ENCODE measurements around the gene OTUB2. TPM values are rescaled to one million over a fixed set of nuclear protein-coding genes. Genes with fewer than 3 reads are reported as not detected.
A peak's percentile ranks its signal among the peaks of the same experiment; 100 is the strongest.

The OTUB2 gene
- total RNA-seq, 1 donor from 2014 or later = 0.52 TPM

- intact Hi-C loops (cut with micrococcal nuclease) = no loop called here
- DNase-seq = peak; percentile 55
- ATAC-seq = peak; percentile 58
These were observed 31.0 kb upstream of the OTUB2 start for GRCh38 chr14:93994919-93995682.

GRCh38 chr14:93996130-93996695 lies 29.9 kb upstream of the OTUB2 start:
- no peak for DNase-seq
- ATAC-seq = peak; percentile 3
- intact Hi-C loops (cut with micrococcal nuclease) = no loop called here

GRCh38 chr14:93997082-93997481 lies 29.1 kb upstream of the OTUB2 start, which contains the start of gene CCDC197:
CCDC197 (plus strand) TSS chr14:93997301; CDS start chr14:93998132, 831 bp downstream.
- DNase-seq = no peak

GRCh38 chr14:93997916-93998870 lies 27.9 kb upstream of the OTUB2 start:
- intact Hi-C loops (cut with micrococcal nuclease) = no loop called here
- ATAC-seq (no peak), DNase-seq (no peak)

More at GRCh38 chr14:93997082-93997481, 29.1 kb upstream of the OTUB2 start, which contains the start of gene CCDC197:
- ATAC-seq = peak; percentile 7
- intact Hi-C loops (cut with micrococcal nuclease) = no loop called here

- peak; percentile 15 for ATAC-seq
- DNase-seq = no peak
These were observed 27.2 kb upstream of the OTUB2 start for GRCh38 chr14:93998871-93999403.

GRCh38 chr14:93999573-93999972 lies 26.6 kb upstream of the OTUB2 start:
- ATAC-seq = no peak
- intact Hi-C loops (cut with micrococcal nuclease) = no loop called here
- no peak for DNase-seq

More at GRCh38 chr14:93998871-93999403, 27.2 kb upstream of the OTUB2 start:
- intact Hi-C loops (cut with micrococcal nuclease) = no loop called here

- intact Hi-C loops (cut with micrococcal nuclease) = loop anchor here (10.0 kb wide), 1 partner anchor 55 kb away; no protein-coding TSS in a partner anchor
- no peak for DNase-seq
- no peak for ATAC-seq
These were observed 25.9 kb upstream of the OTUB2 start for GRCh38 chr14:94000267-94000666.

GRCh38 chr14:94001016-94001415 lies 25.1 kb upstream of the OTUB2 start:
- DNase-seq = no peak
- intact Hi-C loops (cut with micrococcal nuclease) = loop anchor here (10.0 kb wide), 1 partner anchor 56 kb away; no protein-coding TSS in a partner anchor
- ATAC-seq = no peak

- peak; percentile 80 for ATAC-seq
- intact Hi-C loops (cut with micrococcal nuclease) = loop anchor here (10.0 kb wide), 1 partner anchor 57 kb away; no protein-coding TSS in a partner anchor
- DNase-seq = peak; percentile 61
These were observed 24.4 kb upstream of the OTUB2 start for GRCh38 chr14:94001501-94002396.

GRCh38 chr14:94003397-94003796 lies 22.7 kb upstream of the OTUB2 start:
- intact Hi-C loops (cut with micrococcal nuclease) = loop anchor here (10.0 kb wide), 1 partner anchor 59 kb away; no protein-coding TSS in a partner anchor
- DNase-seq (no peak), ATAC-seq (no peak)

- intact Hi-C loops (cut with micrococcal nuclease) = loop anchor here (10.0 kb wide), 1 partner anchor 59 kb away; no protein-coding TSS in a partner anchor
- ATAC-seq (no peak), DNase-seq (no peak)
These were observed 22.1 kb upstream of the OTUB2 start for GRCh38 chr14:94004015-94004414.

- intact Hi-C loops (cut with micrococcal nuclease) = loop anchor here (10.0 kb wide), 1 partner anchor 61 kb away; no protein-coding TSS in a partner anchor
- ATAC-seq = no peak
- DNase-seq = no peak
These were observed 20.6 kb upstream of the OTUB2 start for GRCh38 chr14:94005324-94006073.

- ATAC-seq (no peak), DNase-seq (no peak)
- intact Hi-C loops (cut with micrococcal nuclease) = loop anchor here (10.0 kb wide), 1 partner anchor 63 kb away; no protein-coding TSS in a partner anchor
These were observed 17.9 kb upstream of the OTUB2 start for GRCh38 chr14:94008234-94008633.

- no peak for DNase-seq
- intact Hi-C loops (cut with micrococcal nuclease) = loop anchor here (10.0 kb wide), 1 partner anchor 65 kb away; no protein-coding TSS in a partner anchor
- peak; percentile 43 for ATAC-seq
These were observed 16.4 kb upstream of the OTUB2 start for GRCh38 chr14:94009767-94010166.

- intact Hi-C loops (cut with micrococcal nuclease) = no loop called here
- no peak for ATAC-seq
- no peak for DNase-seq
These were observed 15.5 kb upstream of the OTUB2 start for GRCh38 chr14:94010625-94011024.

GRCh38 chr14:94011795-94012194 lies 14.3 kb upstream of the OTUB2 start:
- ATAC-seq = no peak
- no peak for DNase-seq
- intact Hi-C loops (cut with micrococcal nuclease) = no loop called here

- intact Hi-C loops (cut with micrococcal nuclease) = no loop called here
- no peak for ATAC-seq
- DNase-seq = no peak
These were observed 11.8 kb upstream of the OTUB2 start for GRCh38 chr14:94014382-94014781.

Measured in left ventricle myocardium superior (tissue), 1 donor.